Glomerular visceral epithelial cell (primary cell): ENCODE data around the gene FNDC3A.
"Not testable (repeated sequence)": the region's sequence is repeated elsewhere in the genome, so short reads cannot be mapped to it uniquely, and the experiment has no call there.

Source experiments
- DNase-seq: peaks from one replicate; pipeline ENCODE4 v3.0.0-alpha.2; 2016; ENCODE audit errors: extremely low spot score

The FNDC3A gene

DNA sequence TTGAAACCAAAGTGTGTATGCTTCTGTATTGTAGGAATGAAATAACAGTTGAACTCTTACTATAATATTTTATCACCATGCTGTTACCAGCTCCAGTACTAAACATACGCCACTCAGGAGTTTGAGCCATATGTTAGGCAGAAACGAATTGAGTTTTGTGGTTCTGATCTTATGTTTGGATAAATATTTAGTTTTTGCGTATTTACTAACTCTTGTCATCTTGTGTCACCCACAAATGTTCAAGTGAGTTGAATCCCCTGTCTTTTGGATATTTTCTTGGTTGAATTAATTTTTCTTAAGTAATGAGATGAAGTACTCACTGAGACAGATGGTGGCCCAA is 1.5 kb downstream of the FNDC3A start:
- peak; percentile 12 for DNase-seq

GRCh38 chr13:48977973-48978372 is 2.3 kb downstream of the FNDC3A start:
- DNase-seq: peak; percentile 12

DNA sequence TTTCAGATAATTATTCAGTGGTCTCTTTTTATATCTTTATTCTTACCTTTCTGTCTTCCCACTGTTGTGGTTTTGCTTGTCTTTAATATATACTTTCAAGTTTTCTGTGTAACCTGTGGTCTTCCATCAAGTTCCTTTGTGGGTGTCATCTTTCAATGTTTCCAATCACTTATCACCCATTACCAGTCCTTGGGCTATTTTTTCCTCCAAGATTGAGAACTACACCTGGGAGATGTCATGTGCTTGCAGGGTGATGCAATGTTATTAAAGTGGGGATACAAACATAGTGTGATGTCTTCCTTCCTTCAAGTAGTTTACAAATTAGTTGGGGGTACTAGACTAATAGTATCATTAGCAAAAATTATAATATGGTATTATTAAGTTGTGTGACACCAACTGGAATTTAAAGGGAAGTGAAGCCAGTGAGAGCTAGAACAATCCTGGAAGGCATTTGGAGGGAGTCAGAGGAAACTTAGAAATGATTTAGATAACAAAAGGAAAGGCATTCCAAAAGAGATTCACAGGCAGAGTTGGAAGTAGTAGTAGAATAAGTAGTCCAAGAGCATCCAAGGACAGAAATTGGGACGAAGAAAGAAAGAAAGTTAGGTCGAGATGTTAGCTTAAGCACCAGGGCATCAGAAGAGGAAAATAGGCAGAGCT is 3.4 kb downstream of the FNDC3A start:
- no peak for DNase-seq

GRCh38 chr13:48979892-48980291 is 4.2 kb downstream of the FNDC3A start:
- no peak for DNase-seq

DNA sequence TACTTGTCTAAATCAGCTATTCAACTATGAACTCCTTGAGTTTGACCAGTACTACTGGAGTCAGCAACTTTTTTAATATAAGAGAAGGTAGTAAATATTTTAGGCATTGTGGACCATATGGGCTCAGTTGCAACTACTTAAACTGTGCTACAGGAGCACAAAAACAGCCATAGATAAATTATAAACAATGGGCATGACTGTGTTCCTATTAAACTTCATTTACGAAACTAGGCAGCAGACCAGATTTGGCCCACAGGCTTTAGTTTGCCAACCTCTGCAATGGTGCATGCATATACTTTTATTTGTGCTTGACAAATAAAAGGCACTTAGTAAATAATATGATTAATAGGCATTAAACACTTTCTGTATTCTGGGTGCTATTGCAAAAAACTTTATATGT is 7.6 kb downstream of the FNDC3A start:
- DNase-seq: no peak

DNA sequence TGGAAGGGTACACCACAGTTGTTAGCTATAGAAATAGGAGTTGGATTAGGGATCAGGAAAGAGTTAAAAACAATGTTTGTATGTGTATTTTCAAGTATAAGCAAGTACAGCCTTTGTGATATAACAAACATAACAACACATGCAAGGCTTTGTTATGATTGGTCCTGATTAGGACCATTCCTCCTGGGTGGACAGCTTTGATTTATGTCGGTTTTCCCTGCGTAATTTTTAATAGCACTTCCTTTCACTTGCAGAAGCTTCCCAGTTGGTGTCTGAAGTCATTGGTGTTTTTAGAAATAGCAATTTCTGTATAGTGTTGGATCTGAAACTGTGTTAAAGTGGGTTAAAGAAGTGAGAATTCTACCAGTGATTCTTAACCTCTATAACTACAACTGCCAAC is 10.0 kb downstream of the FNDC3A start:
- DNase-seq: no peak

DNA sequence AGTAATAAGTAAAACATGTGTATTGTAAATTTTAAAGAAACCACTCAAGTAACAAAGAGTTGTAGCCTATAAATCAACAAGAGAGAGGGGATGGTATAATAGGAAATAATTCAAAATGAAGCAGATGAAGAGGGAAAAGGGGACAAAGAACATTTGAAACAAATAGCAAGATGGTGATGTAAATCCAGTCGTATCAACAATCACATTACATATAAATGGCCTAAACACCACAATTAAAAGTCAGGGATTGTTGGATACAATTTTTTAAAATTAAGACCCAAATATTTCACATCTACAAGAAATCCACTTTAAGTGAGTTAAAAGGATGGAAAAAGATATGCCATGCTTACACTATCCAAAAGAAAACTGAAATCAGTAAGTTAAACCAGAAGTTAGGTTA is 15.2 kb downstream of the FNDC3A start:
- DNase-seq: no peak

- DNase-seq: no peak
Observed at GRCh38 chr13:48993150-48993549, 17.4 kb downstream of the FNDC3A start.

GRCh38 chr13:48994706-48995105 is 19.0 kb downstream of the FNDC3A start:
- no peak for DNase-seq

- DNase-seq: no peak
Observed at GRCh38 chr13:48998641-48999292, 23.1 kb downstream of the FNDC3A start.

DNA sequence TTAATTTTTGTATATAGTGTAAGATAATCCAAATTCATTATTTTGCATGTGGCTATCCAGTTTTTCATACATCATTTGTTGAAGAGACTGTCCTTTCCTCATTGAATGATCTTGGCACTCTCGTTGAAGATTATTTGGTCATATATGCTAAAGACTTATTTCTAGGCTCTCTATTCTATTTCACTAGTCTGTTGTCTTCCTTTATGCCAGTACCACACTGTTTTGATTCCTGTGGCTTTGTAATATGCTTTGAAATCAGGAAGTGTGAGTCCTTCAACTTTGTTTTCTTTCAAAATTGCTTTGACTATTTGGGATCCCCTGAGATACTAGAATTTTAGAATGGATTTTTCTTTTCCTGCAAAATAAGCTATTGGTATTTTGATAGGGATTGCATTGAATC is 24.5 kb downstream of the FNDC3A start:
- no peak for DNase-seq

DNA sequence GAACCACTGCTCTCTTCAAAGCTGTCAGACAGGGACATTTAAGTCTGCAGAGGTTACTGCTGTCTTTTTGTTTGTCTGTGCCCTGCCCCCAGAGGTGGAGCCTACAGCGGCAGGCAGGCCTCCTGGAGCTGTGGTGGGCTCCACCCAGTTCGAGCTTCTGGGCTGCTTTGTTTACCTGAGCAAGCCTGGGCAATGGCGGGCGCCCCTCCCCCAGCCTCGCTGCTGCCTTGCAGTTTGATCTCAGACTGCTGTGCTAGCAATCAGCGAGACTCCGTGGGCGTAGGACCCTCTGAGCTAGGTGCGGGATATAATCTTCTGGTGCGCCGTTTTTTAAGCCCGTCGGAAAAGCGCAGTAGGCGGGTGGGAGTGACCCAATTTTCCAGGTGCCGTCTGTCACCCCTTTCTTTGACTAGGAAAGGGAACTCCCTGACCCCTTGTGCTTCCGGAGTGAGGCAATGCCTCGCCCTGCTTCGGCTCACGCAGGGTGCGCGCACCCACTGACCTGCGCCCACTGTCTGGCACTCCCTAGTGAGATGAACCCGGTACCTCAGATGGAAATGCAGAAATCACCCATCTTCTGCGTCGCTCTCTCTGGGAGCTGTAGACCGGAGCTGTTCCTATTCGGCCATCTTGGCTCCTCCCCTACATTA is 43.4 kb downstream of the FNDC3A start:
- DNase-seq: not testable (repeated sequence)

GRCh38 chr13:49020328-49020727 is 44.6 kb downstream of the FNDC3A start:
- DNase-seq: no peak

GRCh38 chr13:49020940-49021553 is 45.3 kb downstream of the FNDC3A start:
- DNase-seq: peak; percentile 8

DNA sequence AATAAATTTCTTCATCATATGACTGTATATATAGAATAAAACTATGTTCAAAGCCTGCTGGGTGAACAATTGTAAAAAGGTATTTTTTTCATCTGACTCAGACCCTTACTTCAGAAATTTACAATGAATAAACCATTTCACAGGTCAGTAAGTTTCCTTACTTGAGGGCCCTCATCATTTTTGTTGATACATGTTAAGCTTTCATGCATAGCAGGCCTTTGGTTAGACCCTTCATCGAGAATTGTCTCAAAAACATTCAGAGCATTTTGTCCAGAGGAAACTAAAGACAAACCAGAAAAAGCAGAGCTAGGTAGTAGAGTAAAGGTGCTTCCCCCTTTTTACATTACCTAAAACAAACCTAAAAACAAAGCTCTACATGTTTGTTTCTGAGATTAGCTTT is 46.2 kb downstream of the FNDC3A start:
- DNase-seq: peak; percentile 53

DNA sequence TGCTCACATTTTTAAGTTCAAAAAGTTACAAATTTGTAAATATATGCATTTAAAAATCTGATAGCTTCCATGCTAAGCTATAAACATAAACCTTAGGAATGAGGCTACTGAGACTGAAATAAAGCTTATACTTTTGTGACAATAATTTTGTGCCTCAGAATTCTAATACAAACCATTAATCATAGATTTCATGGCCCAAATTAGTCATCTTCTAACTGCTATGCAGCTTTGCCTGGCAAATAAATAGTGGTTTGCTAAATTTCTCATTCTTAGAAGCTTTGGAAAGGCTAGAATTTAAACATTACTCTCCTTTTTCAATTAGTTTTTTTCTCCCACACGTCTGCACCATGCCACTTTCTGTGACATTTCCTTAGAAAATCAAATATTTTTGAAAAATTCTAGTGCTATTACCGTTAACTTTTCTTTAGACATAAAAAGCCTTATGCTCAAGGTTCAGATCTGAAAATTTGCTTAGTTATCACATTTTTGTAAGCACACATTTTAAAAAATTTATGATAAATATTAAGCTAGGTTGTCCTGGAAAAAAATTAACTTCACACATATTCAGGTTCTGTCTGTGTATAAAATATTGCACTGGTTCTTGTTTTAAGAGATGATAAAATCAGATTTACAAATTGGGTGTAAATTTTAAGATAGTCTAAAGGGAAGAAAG is 46.9 kb downstream of the FNDC3A start:
- peak; percentile 6 for DNase-seq

- DNase-seq: peak; percentile 58
Observed at GRCh38 chr13:49023431-49023830, 47.7 kb downstream of the FNDC3A start.

- no peak for DNase-seq
Observed at GRCh38 chr13:49026851-49027250, 51.1 kb downstream of the FNDC3A start.

- DNase-seq: no peak
Observed at GRCh38 chr13:49029570-49029969, 53.9 kb downstream of the FNDC3A start.

- no peak for DNase-seq
Observed at GRCh38 chr13:49030213-49030612, 54.5 kb downstream of the FNDC3A start.

GRCh38 chr13:49040872-49041271 is 65.2 kb downstream of the FNDC3A start:
- DNase-seq: no peak

DNA sequence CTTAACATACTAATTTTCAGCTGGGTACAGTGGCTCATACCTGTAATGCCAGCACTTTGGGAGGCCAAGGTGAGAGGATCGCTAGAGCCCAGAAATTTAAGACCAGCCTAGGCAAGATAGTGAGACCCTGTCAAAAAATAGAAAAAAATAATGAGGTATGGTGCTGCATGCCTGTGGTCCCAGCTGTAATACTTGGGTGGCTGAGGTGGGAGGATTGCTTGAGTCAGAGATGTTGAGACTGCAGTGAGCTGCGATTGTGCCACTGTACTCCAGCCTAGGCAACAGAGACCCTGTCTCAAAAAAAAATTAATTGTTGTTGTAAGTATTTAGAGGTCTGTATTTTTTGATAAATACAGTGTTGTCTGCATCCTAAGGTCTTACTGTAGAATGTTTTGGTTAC is 66.8 kb downstream of the FNDC3A start:
- peak; percentile 12 for DNase-seq
